Fibroblast of upper back skin (primary cell): Measurements from ENCODE around the gene GREM2.
A peak's percentile ranks its signal among the peaks of the same experiment; 100 is the strongest.

Experiments
- DNase-seq: peaks from one replicate; pipeline ENCODE4 v3.0.0-alpha.2; 2013

Gene GREM2

DNA sequence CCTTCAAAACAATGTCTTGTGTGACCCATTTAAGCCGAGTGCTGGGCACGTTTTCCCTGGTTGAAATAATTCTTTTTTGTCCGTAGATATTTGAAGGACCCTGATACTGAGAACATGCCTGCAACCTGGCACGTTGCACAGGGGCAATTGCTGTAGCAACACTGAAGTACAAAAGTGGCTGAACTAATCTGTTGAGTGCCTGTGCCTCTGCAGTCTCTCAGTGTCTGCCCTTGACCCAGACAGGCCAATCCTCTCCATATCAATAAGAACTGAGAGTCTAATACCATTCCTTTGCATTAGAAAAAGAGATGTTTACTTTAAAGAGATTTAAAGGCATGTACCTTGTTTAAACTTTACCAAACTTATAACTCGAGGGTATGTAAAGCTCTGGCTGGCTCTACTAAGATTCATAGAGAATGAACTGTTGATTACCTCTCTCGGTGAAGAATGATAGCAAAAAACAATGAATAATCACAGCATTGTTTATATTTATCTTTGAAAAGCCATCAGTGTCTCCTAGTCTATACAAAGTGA, 2.4 kb downstream of the GREM2 start:
- DNase-seq = no peak

- no peak for DNase-seq
These were observed 3.2 kb downstream of the GREM2 start for GRCh38 chr1:240608707-240609106.

DNA sequence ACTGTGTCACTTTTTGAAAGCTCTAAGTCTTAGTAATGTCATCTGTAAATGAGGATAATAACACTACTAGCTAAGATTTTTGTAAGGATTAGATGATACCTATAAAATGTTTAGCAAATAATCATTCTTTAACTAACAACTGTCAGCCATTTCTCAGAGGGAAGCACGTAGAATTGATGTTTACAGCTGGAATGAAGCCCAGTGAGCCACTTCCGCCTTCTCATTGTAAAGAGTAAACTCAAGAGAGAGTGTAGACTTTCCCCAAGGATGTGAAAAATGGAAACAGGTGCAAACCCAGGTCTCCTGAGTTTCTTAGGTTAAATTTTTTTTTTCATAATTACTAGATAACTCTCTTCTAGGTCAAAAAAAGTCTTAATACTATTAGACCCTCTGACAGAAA, 4.9 kb downstream of the GREM2 start:
- DNase-seq = no peak

DNA sequence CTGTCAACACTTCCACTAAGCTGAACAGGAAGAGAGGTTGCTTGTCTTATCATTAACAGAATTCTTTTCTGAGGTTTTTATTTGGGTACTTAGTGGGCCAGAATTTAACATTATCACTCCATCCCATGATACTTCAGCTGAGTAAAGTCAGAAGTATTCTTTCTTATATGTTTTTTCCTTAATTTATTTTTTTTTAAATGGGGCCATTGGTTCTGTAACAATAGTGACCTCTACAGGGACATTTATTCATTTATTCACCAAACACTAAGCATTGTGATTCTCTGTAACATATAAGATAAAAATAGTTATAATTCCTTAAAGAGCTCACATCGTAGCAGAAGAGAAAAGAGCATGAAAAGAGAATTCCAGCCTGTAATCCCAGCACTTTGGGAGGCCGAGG, 9.8 kb downstream of the GREM2 start:
- DNase-seq = peak; percentile 43

- no peak for DNase-seq
These were observed 12.1 kb downstream of the GREM2 start for GRCh38 chr1:240599830-240600229.

DNA sequence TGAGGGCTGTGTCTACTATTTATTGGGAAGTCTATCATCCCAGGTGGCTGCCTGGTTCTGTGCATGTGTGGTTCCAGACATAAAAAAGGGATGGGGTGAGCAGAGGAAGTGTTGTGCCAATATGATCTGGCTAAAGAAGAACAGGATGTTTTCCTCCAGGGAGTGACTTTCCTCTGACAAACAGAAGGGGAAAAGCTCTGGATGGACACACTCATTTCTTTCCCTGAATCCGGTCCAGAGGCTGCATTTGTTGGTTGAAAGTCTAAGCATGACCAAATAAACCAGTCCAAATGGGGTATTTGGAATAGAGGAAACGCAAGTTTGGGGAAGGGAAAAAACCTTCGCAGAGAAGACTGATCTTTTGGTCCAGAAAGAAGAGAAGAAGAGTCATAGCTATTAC, 12.7 kb downstream of the GREM2 start:
- no peak for DNase-seq

GRCh38 chr1:240598216-240599001, 13.5 kb downstream of the GREM2 start:
- DNase-seq = peak; percentile 54

- no peak for DNase-seq
These were observed 14.7 kb downstream of the GREM2 start for GRCh38 chr1:240597153-240597745.

- DNase-seq = no peak
These were observed 16.5 kb downstream of the GREM2 start for GRCh38 chr1:240595476-240595875.

- DNase-seq = peak; percentile 18
These were observed 20.4 kb downstream of the GREM2 start for GRCh38 chr1:240591564-240591963.

DNA sequence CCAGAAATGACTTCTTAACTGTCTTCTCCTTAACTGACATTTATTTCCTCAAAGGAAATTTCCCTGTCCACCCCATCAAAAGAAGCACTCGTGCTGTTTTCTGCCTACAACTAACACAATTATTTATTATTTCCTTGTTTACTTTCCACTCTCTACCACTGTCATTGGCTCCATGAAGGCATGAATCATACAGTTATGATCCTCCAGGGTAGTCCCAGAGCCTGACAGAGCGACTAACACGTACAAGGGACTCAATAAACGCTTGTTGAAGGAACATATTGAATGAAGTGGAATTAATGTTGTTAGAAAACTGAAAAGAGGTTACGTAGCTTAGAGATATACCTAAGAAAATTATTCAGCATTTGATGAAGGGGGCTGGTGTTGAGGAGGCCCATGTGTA, 20.9 kb downstream of the GREM2 start:
- no peak for DNase-seq

- no peak for DNase-seq
These were observed 22.3 kb downstream of the GREM2 start for GRCh38 chr1:240589585-240590110.

- peak; percentile 12 for DNase-seq
These were observed 25.9 kb downstream of the GREM2 start for GRCh38 chr1:240586006-240586405.

- peak; percentile 72 for DNase-seq
These were observed 29.0 kb downstream of the GREM2 start for GRCh38 chr1:240582953-240583352.

- no peak for DNase-seq
These were observed 32.4 kb downstream of the GREM2 start for GRCh38 chr1:240579511-240579910.

DNA sequence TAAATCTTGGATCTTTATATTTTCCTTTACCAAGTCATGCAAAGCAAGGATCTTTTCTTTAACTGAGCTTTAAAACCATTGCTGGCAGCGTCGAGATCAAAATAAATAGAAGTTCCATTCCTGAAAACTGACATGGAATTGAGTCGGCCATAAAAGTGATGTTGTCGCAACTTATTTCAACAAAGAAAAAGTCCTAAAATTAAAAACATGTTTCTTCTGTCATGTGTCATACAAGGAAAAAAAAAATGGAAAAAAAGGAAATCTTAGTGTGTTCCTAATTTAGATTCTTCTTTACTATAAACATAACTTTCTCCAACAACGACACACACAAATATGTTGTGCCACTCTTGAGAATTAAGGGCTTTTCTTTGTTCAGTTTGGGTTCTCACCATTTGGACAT, 34.9 kb downstream of the GREM2 start:
- DNase-seq = no peak

- DNase-seq = peak; percentile 80
These were observed 35.8 kb downstream of the GREM2 start for GRCh38 chr1:240575981-240576662.

- no peak for DNase-seq
These were observed 39.6 kb downstream of the GREM2 start for GRCh38 chr1:240572328-240572727.

DNA sequence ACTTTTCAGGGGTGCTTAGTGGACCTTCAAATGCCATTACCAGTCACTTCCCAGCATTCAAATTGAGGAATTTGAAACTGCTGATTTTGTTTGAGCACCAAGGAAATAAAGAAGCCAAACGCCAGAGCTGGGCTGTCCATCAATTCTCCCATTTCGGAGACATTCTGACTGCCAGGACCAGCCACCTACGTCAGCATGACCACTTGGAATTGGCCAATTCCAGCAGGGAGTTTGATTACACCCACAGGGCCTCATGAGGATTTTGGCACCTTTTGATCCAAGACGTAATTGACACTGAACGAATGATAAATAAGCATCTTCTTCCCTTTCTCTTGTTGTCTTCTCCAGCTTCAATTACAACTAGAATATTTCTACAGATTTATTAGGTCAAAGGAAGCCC, 40.2 kb downstream of the GREM2 start:
- no peak for DNase-seq

DNA sequence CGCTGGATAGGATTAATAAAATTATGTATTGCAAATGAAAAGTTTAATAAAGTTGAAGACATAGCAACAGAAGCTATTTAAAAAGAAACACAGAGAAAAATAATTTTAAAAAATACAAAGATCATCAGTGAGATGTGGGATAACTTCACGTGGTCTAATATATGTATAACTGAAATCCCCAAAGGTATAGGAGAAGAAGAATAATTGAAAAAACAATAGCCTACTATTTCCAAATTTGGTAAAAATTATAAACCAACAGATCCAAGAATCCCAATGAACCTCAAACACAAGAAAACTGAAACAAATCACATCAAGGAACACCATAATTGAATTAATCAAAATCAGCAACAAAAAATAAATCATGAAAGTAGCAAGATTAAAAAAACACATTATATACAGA, 44.9 kb downstream of the GREM2 start:
- no peak for DNase-seq

DNA sequence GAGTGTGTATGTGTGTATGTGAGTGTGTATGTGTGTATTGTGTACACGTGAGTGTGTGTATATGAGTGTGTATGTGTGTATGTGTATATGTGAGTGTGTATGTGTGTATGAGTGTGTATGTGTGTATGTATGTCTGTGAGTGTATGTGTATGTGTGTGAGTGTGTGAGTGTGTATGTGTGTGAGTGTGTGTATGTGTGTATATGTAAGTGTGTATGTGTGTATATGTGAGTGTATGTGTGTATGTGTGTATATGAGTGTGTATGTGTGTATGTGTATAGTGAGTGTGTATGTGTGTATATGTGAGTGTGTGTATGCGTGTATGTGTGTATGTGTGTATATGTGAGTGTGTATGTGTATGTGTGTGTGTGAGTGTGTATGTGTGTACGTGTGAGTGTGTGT, 49.2 kb downstream of the GREM2 start:
- DNase-seq = no peak

DNA sequence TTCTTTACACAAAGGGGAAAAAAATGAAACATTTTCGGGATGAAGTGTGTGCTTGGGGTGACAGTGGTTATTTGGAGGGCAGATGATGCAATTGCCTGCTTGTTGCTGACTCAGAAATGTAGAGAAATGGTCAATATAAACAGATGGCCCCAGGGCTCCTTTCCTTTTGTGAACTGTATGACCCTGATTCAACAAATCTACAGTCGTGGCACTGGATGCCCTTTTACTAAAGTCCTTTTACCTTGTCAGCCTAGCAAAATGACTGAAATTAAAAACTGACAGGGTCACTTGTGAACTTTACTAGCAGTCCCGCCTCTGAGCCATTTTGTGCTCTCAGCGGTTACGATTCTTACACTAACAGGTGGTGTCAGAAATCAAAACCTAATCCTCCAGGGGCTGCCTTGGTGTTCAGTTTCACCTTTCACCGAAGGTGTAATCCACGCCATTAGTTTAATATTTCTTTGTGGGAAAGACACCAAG, 49.8 kb downstream of the GREM2 start:
- DNase-seq = peak; percentile 51

- DNase-seq = no peak
These were observed 52.2 kb downstream of the GREM2 start for GRCh38 chr1:240559781-240560180.

GRCh38 chr1:240555524-240555923, 56.4 kb downstream of the GREM2 start:
- peak; percentile 70 for DNase-seq
